Right cardiac atrium (tissue), 5 donors: ENCODE measurements around the gene EFHD2. TPM values are rescaled to one million over a fixed set of nuclear protein-coding genes. Genes with fewer than 3 reads are reported as not detected.

ENCODE experiments used
- ATAC-seq, 2 donors: fragments of 200-7000 bp; cut with Tn5 transposase; one replicate each; pipeline versions ENCODE4 v1.8.0 to v1.9.1; 2020; ENCODE audit warnings: moderate library complexity in 2 of 2, mild to moderate bottlenecking in 1 of 2
- DNase-seq, 3 donors: peaks; one replicate each; pipeline ENCODE4 v3.0.0-alpha.2; 2020
- H3K27ac ChIP-seq: one replicate; pipeline ENCODE4 v1.5.1; 2013; ENCODE audit warnings: mild to moderate bottlenecking, low read length, control low read depth, moderate library complexity
- H3K27me3 ChIP-seq: one replicate; pipeline ENCODE4 v1.6.1; 2013; ENCODE audit not compliant: control insufficient read depth, insufficient read depth
- H3K4me1 ChIP-seq: one replicate; pipeline ENCODE4 v1.6.1; 2013; ENCODE audit warnings: low read length; ENCODE audit not compliant: control insufficient read depth, insufficient read depth
- H3K4me3 ChIP-seq: one replicate; pipeline ENCODE4 v1.5.1; 2013; ENCODE audit warnings: low read length, control low read depth
- H3K9me3 ChIP-seq: one replicate; pipeline ENCODE4 v1.6.1; 2013; ENCODE audit warnings: low read length; ENCODE audit not compliant: control insufficient read depth
- WGBS: extraction: QIAGEN DNeasy Blood & Tissue Kit; methylation state at CpG from one replicate; pipeline ENCODE4 v1.1.7; 2013; 5-methylcytosine and 5-hydroxymethylcytosine counted together
- intact Hi-C, 4 donors: fragments of 100-400 bp; cut with DNase I; formaldehyde crosslinking; loops; one replicate each; pipeline versions ENCODE4 v1.11.0 to v1.14.0; 2022 to 2023
- polyA plus RNA-seq: library from polyadenylated mRNA; stranded (reverse); fragments of 200-250 nt; gene quantifications from one replicate; pipeline ENCODE4 v1.2.3, GENCODE V29; 2013
- total RNA-seq, 4 donors: library from RNA; stranded (reverse); fragmentation: NEBNext Ultra II Directional; extraction: Animal tissue kit (Norgen Biotek cat#: 25700); gene quantifications; one replicate each; pipeline ENCODE4 v1.2.1, GENCODE V29; 2021
- donor health status: healthy with polysubstance abuse.
- donor health status: DM: no; HTN: yes; CAD: no.
- donor health status: DM: no; HTN: no; CAD: no.
- donor health status: DM: no; HTN: yes; CAD: no; lungs with severe emphysema.
- donor health status: DM: yes; HTN: yes; CAD: no.

Gene EFHD2
- total and polyA plus RNA-seq, 5 donors, result 10.8 to 17.7 (median 13.0) TPM

DNA sequence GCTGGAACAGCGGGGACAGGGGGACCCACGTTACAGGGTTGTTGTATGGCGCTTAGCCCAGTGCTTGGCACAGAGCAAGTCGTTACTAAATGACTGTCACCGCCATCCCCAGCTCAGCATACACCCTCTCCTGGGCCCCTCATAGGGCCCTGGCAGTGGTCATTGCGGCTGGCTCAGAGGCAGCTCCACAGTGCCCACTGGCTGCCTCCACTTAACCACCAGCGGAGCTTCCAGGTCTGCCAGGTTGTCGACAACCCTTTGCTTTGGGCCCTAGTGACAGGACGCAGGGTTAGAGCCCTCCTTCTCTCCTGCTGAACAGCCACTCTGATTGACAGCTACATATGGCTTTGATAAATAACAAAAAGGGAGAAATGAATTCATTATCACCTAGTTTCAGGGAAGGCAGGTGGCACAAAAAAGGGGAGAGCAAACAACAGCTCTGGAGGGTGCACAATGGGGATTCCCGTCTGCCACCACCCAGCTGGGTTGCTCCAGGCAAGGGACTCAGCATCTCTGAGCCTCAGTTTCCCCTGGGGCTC lies 4.8 kb downstream of the EFHD2 start:
- 86% methylated on average over 10 of the region's 10 CpGs for WGBS
- peaks cover 4% of the 10 kb centered on the region for H3K4me1 ChIP-seq
- no peak overlapping the region for H3K4me3 ChIP-seq
- ATAC-seq (no peak), DNase-seq (no peak)
- no peaks in the 10 kb centered on the region for H3K27me3 ChIP-seq
- no peak overlapping the region for H3K27ac ChIP-seq
- intact Hi-C loops, result no loop called here
- no peaks in the 10 kb centered on the region for H3K9me3 ChIP-seq

DNA sequence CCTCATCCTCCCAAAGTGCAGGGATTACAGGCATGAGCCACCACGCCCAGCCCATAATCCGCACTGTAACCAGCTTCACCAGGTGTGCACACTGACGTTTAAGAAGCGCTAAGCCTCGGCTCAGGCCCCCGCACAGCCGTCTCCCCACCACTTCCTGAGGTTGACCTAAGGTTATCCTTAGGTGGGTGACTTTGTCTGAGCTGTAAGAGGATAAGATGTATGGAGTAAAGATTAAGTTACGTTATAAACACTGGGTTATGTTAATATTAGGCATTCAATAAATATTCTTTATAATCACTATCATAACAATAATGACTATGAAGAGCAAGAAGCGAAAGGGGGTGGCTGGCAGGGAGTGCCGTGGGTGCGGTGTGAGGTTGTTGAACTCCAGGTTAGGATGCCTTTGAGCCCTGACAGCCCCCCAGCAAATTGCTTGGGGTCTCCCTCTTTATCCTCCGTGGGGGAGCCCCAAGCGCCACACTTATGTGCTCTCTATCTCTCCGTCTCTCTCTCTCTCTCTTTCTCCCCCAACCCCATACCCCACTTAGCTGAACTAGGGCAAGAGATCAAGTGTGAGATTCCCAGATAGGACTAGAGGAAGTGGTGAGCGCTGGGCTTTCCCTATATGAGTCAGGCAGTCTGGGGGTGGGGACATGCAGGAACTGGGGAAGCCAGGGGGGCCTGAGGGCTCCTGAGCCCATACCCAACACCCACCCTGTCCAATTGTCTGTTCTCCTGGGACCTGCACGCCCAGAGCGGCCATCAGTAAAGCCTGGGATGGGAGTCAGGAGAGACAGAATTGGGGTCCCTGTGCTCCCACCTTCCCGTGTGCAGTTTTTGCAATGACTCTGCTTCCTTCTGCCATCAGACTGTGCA lies 7.6 kb downstream of the EFHD2 start:
- Histone ChIP-seq H3K4me1 (peaks cover 4% of the 10 kb centered on the region), H3K27ac (peak overlapping the region; percentile 37), H3K27me3 (no peaks in the 10 kb centered on the region), H3K9me3 (no peaks in the 10 kb centered on the region), H3K4me3 (no peak overlapping the region)
- ATAC-seq (peak; percentile 46 to 52), DNase-seq (peak in 1 of 3 donors; percentile 40)
- intact Hi-C loops, result loop anchor here in 1 of 4 donors (5.0 kb wide), 1 partner anchor 80 kb away; no protein-coding TSS in a partner anchor
- WGBS, result 68% methylated on average over 18 of the region's 18 CpGs

DNA sequence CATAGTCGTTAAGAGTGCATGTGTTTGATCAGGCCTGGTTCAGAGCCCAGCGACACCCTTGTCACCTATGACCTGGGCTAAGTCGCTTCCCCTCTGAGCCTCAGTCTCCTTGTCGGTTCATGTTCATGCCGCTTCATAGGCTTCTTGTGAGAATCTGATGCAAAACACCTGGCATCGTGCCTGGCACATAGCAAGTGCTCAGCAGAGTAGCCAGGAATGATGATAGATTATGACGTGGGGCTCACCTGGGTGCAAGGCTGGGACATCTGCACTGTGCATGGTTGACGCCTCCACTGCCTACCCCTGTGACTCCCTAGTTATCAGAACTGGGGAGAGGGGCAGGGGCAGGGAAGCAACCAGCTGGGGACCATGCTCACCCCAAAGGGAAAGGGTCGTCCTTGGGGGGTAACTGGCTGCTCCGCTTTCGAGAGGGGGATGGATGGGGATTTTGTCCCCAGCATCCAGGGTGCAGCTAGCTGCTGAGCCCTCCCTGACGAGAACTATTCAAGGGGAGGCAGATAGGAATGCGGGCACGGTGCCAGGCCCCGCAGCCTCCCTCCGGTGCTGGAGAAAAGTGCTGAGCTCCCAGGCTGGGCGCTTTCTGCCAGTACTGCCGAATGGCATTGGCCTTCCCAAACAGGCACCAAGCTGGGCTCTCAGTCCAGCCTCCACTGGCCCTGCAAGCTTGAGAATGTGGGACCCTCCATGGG lies 9.3 kb downstream of the EFHD2 start:
- Histone ChIP-seq H3K27me3 (no peaks in the 10 kb centered on the region), H3K9me3 (no peaks in the 10 kb centered on the region), H3K4me1 (peaks cover 4% of the 10 kb centered on the region), H3K4me3 (no peak overlapping the region), H3K27ac (no peak overlapping the region)
- 78% methylated on average over 18 of the region's 18 CpGs for WGBS
- no peak for ATAC-seq
- no peak for DNase-seq
- intact Hi-C loops, result loop anchor here in 1 of 4 donors (5.0 kb wide), 1 partner anchor 82 kb away; no protein-coding TSS in a partner anchor

DNA sequence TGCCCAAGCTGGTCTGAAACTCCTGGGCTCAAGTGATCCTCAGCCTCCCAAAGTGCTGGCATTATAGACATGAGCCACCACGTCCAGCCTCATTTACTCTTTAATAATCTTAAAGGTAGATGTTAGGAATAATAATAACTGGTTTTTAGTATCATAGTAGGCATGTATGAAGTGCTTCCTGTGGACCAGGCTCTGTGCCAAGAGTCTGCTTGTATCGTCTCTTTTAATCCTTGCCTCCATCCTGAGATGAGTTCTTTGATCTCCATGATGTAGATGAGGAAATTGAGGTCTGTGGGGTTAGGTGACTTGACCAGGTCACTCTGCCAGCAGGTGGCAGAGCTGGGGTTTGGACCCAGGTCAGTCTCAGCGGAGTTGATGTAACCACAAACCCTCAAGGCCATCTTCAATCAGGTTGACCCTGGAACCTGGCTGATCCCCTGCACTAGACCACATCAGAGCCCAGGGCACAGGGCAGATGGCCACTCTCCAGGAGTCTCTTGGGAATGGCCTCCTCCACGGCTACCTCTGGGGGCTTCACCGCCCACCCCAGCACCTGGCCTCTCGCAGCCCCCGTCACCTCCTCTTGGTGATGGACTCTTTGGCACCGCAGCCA lies 11.3 kb downstream of the EFHD2 start:
- Histone ChIP-seq H3K9me3 (no peaks in the 10 kb centered on the region), H3K27ac (no peak overlapping the region), H3K27me3 (no peaks in the 10 kb centered on the region), H3K4me3 (no peak overlapping the region), H3K4me1 (peaks cover 2% of the 10 kb centered on the region)
- 85% methylated on average over 8 of the region's 8 CpGs for WGBS
- DNase-seq, result no peak
- intact Hi-C loops, result no loop called here
- ATAC-seq, result no peak

DNA sequence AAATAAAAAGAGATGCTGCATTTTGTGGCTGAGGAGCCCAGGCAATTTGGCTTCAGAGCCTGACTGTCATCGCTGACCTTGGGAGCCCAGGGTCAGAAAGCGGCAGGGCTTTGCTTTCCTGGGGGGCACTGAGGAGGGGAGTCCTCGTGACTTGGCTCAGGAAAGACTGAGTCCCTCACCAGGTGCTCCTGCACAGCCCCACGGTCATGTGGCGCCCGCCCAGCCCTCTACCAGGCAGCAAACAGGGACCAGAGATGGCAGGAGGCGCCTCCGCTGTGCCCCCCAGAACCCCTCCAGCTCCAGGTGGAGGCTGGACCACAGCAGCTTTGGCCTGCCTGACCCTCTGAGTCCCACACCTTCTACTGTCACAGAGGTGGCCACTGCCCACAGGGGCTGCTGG lies 13.2 kb downstream of the EFHD2 start:
- Histone ChIP-seq H3K4me3 (no peak overlapping the region), H3K9me3 (no peaks in the 10 kb centered on the region), H3K27ac (no peak overlapping the region), H3K4me1 (no peaks in the 10 kb centered on the region), H3K27me3 (no peaks in the 10 kb centered on the region)
- ATAC-seq (no peak), DNase-seq (no peak)
- WGBS, result 97% methylated on average over 8 of the region's 8 CpGs
- intact Hi-C loops, result no loop called here

DNA sequence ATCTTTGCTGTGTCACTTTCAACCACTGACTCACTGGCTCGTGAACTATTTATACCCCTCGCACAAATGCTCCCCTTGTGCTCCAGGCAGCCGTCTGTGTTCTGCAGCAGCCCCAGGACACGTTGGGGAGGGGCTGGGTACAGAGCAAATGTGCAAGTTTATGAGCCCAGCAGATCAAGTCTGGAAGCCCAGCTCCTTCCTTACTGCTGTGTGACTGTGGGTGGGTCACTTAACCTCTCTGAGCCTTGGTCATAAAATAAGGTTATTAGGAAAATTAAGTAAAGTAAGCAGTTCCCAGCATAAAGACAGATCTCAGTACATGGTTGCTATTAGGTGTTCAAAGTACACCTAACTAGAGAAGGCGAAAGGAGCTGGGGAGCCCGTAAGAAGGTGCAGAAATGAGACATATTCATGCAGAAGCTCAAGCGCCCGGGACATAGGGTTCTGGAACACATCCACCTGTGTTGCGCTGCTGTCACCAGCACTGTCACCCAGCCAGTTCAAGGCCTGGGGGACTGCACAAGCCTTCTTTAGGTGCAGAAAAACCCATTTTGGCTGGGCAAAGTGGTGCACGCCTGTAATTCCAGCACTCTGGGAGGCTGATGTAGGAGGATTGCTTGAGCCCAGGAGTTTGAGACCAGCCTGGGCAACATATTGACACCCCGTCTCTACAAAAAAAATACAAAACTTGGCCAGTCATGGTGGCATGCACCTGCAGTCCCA lies 13.8 kb downstream of the EFHD2 start:
- intact Hi-C loops, result no loop called here
- no peaks in the 10 kb centered on the region for H3K4me1 ChIP-seq
- H3K4me3 ChIP-seq, result no peak overlapping the region
- H3K27ac ChIP-seq, result no peak overlapping the region
- ATAC-seq (no peak), DNase-seq (no peak)
- no peaks in the 10 kb centered on the region for H3K9me3 ChIP-seq
- 91% methylated on average over 11 of the region's 11 CpGs for WGBS
- H3K27me3 ChIP-seq, result no peaks in the 10 kb centered on the region

DNA sequence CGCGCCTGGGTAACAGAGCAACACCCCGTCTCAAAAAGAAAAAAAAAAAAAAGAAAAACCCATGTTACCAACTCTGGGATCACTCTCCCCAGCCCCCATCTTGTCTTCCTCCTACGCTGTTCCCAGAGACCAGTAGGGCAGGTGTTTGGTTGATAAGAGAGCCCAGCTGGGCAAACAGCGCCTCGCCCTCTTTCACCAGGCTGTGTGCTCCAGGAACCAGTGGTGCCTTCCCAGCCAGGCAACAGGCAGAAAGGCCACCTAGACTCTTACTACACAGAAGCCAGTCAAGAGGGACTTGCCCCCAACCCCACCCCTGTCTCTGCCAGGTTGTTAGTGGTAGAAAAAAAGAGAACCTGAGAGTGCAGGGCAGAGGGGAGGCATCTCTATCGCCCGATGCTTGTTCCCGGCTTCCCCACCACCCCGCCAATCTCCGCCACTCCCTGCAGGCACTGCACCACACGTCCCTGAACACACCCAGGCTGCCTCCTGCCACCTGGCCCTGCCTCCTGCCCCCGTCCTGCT lies 14.5 kb downstream of the EFHD2 start:
- H3K4me1 ChIP-seq, result no peaks in the 10 kb centered on the region
- intact Hi-C loops, result no loop called here
- H3K27me3 ChIP-seq, result no peaks in the 10 kb centered on the region
- WGBS, result 83% methylated on average over 13 of the region's 13 CpGs
- H3K9me3 ChIP-seq, result no peaks in the 10 kb centered on the region
- DNase-seq (no peak), ATAC-seq (peak in 1 of 2 donors; percentile 29)
- H3K4me3 ChIP-seq, result no peak overlapping the region
- H3K27ac ChIP-seq, result no peak overlapping the region

DNA sequence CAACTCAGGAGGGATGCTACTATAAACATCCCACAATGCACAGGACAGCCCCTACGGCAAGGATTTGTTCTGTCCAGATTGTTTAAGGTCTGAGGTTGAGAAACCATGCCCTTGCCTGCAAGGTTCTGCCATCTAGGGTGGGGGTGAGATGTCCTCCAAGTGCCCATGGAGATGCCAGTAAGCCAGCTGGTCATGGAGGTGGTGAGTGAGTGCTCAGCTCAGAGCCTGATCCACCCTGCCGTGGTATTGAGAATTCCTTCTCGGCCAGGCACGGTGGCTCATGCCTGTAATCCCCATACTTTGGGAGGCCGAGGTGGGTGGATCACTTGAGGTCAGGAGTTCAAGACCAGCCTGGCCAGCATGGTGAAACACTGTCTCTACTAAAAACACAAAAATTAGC lies 15.3 kb downstream of the EFHD2 start:
- WGBS, result 86% methylated on average over 5 of the region's 5 CpGs
- no peaks in the 10 kb centered on the region for H3K27me3 ChIP-seq
- ATAC-seq, result no peak
- no peak overlapping the region for H3K4me3 ChIP-seq
- DNase-seq, result no peak
- no peak overlapping the region for H3K27ac ChIP-seq
- no peaks in the 10 kb centered on the region for H3K9me3 ChIP-seq
- intact Hi-C loops, result no loop called here
- no peaks in the 10 kb centered on the region for H3K4me1 ChIP-seq

DNA sequence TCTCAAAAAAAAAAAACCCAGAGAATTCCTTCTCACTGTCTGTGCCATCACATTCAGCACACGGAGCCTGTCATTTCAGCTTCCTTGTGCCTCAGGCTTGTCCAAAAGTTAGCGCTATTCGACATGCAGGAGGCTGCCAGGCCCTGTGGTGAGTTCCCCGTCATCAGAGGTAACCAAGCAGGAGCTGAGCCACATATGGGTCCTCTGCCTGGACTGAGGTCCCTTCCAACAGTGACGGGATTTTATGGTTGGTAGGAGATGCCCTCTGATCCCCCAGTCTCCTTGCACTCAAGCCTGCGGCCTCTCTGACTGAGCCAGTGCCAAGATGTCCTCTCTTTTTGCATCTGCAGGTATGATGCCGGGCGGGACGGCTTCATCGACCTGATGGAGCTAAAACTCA lies 15.8 kb downstream of the EFHD2 start:
- Histone ChIP-seq H3K9me3 (no peaks in the 10 kb centered on the region), H3K27me3 (no peaks in the 10 kb centered on the region), H3K4me1 (no peaks in the 10 kb centered on the region), H3K4me3 (no peak overlapping the region), H3K27ac (no peak overlapping the region)
- intact Hi-C loops, result no loop called here
- ATAC-seq (no peak), DNase-seq (no peak)
- 96% methylated on average over 10 of the region's 10 CpGs for WGBS

DNA sequence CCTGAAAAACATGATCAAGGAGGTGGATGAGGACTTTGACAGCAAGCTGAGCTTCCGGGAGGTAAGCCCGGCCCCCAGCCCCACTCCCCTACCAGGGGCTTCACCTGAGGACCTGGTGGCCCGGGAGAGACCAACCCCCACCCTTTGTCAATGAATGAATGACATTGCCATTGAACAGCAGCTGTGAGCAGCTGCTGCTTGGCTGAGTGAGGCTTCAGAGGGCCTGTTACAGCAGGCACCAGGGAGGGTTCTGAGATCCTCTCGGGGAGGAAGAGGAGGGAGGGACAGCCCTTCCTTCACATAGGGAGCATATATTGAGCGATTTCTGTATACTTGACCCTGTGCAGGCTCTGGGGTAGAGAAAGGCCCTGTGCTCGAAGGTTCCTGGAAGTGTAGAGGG lies 16.3 kb downstream of the EFHD2 start:
- intact Hi-C loops, result no loop called here
- Histone ChIP-seq H3K27me3 (no peaks in the 10 kb centered on the region), H3K9me3 (no peaks in the 10 kb centered on the region), H3K27ac (no peak overlapping the region), H3K4me3 (no peak overlapping the region), H3K4me1 (no peaks in the 10 kb centered on the region)
- 63% methylated on average over 6 of the region's 6 CpGs for whole genome bisulfite sequencing
- ATAC-seq (no peak), DNase-seq (no peak)
